ENCODE results near the gene ZNF175.

Gene ZNF175

GRCh38 chr19:51632126-51632525 lies 61.0 kb downstream of the ZNF175 start:
- DNase-seq = no peak

GRCh38 chr19:51637362-51637978 lies 66.4 kb downstream of the ZNF175 start:
- DNase-seq = peak in 1 of 2 experiments; percentile 36

- DNase-seq = no peak
These were observed 68.8 kb downstream of the ZNF175 start for GRCh38 chr19:51639916-51640315.

GRCh38 chr19:51640386-51640785 lies 69.3 kb downstream of the ZNF175 start:
- DNase-seq = no peak

- DNase-seq = no peak
These were observed 70.6 kb downstream of the ZNF175 start for GRCh38 chr19:51641648-51642047.
